Activated CD4-positive, alpha-beta T cell treated with anti-CD3 and anti-CD28 coated beads for 36 hours (primary cell): ENCODE data around the gene MTCH1. TPM values are rescaled to one million over a fixed set of nuclear protein-coding genes. Genes with fewer than 3 reads are reported as not detected.

Experiments used
- ATAC-seq: fragments of 200-7000 bp; cut with Tn5 transposase; one replicate; pipeline ENCODE4 v1.10.0; 2021; ENCODE audit warnings: mild to moderate bottlenecking, moderate library complexity
- CTCF ChIA-PET: fragments of 350-600 bp; sonication (Branson Sonifier 250); formaldehyde crosslinking; loops from one replicate; lab custom pipeline; 2021; ENCODE audit warnings: antibody characterized with exemption; lab: Charles Lee
- POLR2A ChIA-PET: fragments of 350-600 bp; sonication (Branson Sonifier 250); formaldehyde crosslinking; loops from one replicate; lab custom pipeline; 2021; ENCODE audit warnings: antibody characterized with exemption, inconsistent platforms; lab: Charles Lee
- DNase-seq: peaks from one replicate; pipeline ENCODE4 v3.0.0-alpha.2; 2020
- H3K27ac Mint-ChIP-seq: one replicate; pipeline ENCODE4 v1.8.0; 2021; ENCODE audit warnings: mixed read lengths
- H3K27me3 Mint-ChIP-seq: one replicate; pipeline ENCODE4 v1.8.0; 2021; ENCODE audit warnings: mixed read lengths
- H3K36me3 Mint-ChIP-seq: one replicate; pipeline ENCODE4 v1.8.0; 2021; ENCODE audit warnings: low read depth, mixed read lengths
- H3K4me1 Mint-ChIP-seq: one replicate; pipeline ENCODE4 v1.8.0; 2021; ENCODE audit warnings: mixed read lengths
- H3K4me3 Mint-ChIP-seq: one replicate; pipeline ENCODE4 v1.8.0; 2021; ENCODE audit warnings: mild to moderate bottlenecking, moderate library complexity, mixed read lengths
- H3K9me3 Mint-ChIP-seq: one replicate; pipeline ENCODE4 v1.8.0; 2021; ENCODE audit warnings: low read depth, mixed read lengths
- intact Hi-C, 2 experiments: fragments of 100-400 bp; cut with DNase I in 1 of 2; cut with micrococcal nuclease in 1 of 2; formaldehyde crosslinking; loops; one replicate each; pipeline versions ENCODE4 v1.14.2 to v1.15.1; 2022 to 2024; cut with DNase I, micrococcal nuclease
- total RNA-seq, 2 experiments: library from RNA; stranded (reverse); gene quantifications; one replicate each; pipeline ENCODE4 v1.2.3, GENCODE V29; 2021

Gene MTCH1
- total RNA-seq, 2 experiments from 2014 or later = 72.9 to 92.9 TPM

DNA sequence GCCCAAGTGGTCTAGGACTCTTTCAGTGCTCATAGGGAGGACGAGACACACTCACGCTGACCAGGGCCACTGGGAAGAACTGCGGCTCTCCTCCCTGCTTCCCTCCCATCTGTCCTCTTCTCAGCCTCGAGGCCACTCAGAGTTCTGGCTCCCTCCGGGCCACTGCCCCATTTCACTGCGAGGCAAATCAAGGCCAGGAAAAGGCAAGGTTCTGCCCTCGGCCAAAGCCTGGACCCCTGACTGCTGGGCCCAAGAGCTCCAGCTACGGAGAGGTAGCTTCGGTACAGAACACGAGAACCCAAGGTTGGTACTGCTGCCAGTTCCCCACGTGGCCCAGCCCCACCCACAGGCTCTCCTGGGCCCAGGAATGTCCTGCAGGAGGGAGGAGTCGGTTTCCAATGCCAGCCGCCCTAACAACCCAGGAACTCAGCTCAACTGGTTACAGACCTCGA, 16.7 kb downstream of the MTCH1 start:
- CTCF ChIA-PET = interaction anchor here (0.6 to 0.7 kb wide), 2 partner anchors 79 to 193 kb away, joined by 3 read pairs; no protein-coding TSS in a partner anchor
- intact Hi-C loops = no loop called here
- ATAC-seq (no peak), DNase-seq (no peak)
- Mint-ChIP-seq H3K9me3 (no peaks in the 10 kb centered on the region), H3K4me1 (peaks cover 9% of the 10 kb centered on the region), H3K4me3 (no peak overlapping the region), H3K27ac (no peak overlapping the region), H3K36me3 (peaks cover 52% of the 10 kb centered on the region), H3K27me3 (no peaks in the 10 kb centered on the region)
- POLR2A ChIA-PET = interaction anchor here (0.6 to 0.7 kb wide), 2 partner anchors 55 to 205 kb away, joined by 3 read pairs; no protein-coding TSS in a partner anchor

DNA sequence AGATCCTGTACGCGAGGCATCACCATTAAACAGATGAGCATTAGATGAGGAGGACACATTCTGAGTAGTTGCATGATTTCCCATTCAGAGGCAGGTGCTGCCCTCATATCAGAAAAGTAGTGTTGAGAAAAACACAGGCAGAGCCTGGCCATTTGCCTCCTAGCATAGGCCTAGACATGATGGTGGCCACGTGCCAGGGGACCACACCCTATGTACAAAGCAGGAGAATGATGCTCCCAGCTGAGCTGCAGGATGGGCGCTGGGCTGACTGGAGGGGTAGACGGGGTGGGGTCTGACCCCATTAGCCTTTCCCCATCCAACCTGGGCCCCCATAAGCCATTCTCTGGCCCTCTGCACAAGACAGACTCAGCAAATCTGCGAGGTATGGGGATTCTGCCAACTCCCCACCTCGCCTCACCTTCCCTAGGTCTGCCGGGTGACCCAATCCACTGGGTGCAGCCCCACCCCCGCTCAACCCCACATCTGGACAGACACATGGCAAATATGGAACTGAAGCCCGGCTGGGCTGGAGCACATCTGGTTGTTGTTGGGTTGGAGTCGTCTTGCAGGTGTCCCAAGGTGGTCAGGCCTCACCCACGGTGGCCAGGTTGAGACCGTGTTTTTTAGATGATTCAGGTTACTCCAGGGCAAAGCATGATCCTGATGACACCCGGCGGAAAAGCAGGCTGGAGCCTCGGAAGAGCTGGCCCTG, 17.6 kb downstream of the MTCH1 start:
- CTCF ChIA-PET = interaction anchor here (0.6 kb wide), 1 partner anchor 541 kb away, joined by 3 read pairs; no protein-coding TSS in a partner anchor
- POLR2A ChIA-PET = no interaction called here
- Mint-ChIP-seq H3K9me3 (no peaks in the 10 kb centered on the region), H3K36me3 (peaks cover 47% of the 10 kb centered on the region), H3K4me3 (no peak overlapping the region), H3K4me1 (peaks cover 16% of the 10 kb centered on the region), H3K27ac (no peak overlapping the region), H3K27me3 (no peaks in the 10 kb centered on the region)
- ATAC-seq (no peak), DNase-seq (no peak)
- intact Hi-C loops = no loop called here

DNA sequence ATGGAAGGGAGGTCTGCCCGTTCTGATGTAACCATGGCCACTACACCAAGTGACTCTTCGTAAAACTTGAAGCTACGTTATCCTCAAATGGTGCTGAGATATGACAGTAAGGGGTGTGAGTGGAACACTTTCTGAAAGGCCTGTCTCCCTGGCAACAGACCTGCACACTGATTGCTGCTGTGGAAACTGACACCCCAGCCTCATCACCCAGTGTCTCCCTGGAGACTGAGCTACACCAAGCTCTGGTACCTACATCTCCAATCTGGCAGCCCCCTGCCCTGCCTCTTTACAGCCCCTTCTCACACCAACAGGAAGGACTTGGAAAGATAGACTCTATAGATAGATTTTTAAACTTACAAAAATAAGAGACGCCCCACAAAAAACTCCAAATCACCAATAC, 18.2 kb downstream of the MTCH1 start:
- intact Hi-C loops = no loop called here
- peaks cover 42% of the 10 kb centered on the region for H3K36me3 Mint-ChIP-seq
- H3K27me3 Mint-ChIP-seq = no peaks in the 10 kb centered on the region
- H3K4me3 Mint-ChIP-seq = no peak overlapping the region
- ChIA-PET POLR2A (no interaction called here), CTCF (interaction anchor here (0.6 kb wide), 1 partner anchor 542 kb away, joined by 3 read pairs; no protein-coding TSS in a partner anchor)
- no peaks in the 10 kb centered on the region for H3K9me3 Mint-ChIP-seq
- ATAC-seq (no peak), DNase-seq (no peak)
- H3K27ac Mint-ChIP-seq = no peak overlapping the region
- peaks cover 23% of the 10 kb centered on the region for H3K4me1 Mint-ChIP-seq

DNA sequence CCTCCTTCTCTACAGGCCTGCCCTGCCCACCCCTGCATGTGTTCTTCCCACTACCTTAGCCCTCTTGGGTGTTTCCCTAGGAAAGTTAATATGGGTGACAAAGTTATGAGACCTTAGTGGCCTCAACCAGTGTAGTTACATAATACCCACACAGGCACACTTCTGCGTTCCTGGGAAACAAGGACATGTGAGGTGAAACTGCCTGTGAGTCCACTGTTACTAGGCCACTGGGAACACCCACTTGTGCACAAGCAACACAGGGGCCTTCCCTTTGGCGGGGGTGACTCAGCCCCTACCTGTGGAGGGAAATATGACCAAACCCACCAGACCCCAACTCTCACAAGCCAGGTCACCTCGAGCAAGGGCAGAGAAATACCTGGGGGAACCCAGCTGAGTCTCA, 18.7 kb downstream of the MTCH1 start:
- intact Hi-C loops = no loop called here
- ChIA-PET POLR2A (no interaction called here), CTCF (no interaction called here)
- Mint-ChIP-seq H3K27ac (no peak overlapping the region), H3K4me3 (no peak overlapping the region), H3K36me3 (peaks cover 39% of the 10 kb centered on the region), H3K27me3 (no peaks in the 10 kb centered on the region), H3K9me3 (no peaks in the 10 kb centered on the region), H3K4me1 (peaks cover 28% of the 10 kb centered on the region)
- ATAC-seq (no peak), DNase-seq (no peak)

DNA sequence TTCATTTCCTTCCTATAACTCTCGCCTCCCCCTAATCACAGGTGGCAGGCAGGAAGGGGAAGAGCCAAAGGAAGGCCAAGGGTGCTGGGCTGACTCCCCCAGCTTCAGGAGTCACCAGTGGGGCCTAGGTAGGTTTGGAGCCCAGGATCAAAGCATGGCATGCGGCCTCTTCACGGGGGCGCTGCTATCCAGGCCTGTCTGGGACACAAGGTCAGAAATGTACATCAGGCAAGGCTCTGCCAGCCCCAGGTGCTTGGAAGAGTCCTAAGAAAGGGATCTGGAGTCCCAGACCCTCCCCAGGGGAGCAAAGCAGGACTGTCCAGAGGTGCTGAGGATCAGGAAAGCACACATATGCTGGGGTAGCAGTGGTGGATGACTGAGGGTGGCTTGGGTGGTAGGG, 21.1 kb downstream of the MTCH1 start:
- no peak for DNase-seq
- Mint-ChIP-seq H3K4me3 (no peak overlapping the region), H3K36me3 (peaks cover 22% of the 10 kb centered on the region), H3K9me3 (no peaks in the 10 kb centered on the region), H3K27me3 (no peaks in the 10 kb centered on the region), H3K4me1 (peaks cover 44% of the 10 kb centered on the region), H3K27ac (peak overlapping the region; percentile 51)
- no peak for ATAC-seq
- ChIA-PET POLR2A (no interaction called here), CTCF (no interaction called here)
- intact Hi-C loops = loop anchor here in 1 of 2 experiments (5.0 kb wide), 1 partner anchor 78 kb away; the partner anchor contains the start of gene C6orf89

DNA sequence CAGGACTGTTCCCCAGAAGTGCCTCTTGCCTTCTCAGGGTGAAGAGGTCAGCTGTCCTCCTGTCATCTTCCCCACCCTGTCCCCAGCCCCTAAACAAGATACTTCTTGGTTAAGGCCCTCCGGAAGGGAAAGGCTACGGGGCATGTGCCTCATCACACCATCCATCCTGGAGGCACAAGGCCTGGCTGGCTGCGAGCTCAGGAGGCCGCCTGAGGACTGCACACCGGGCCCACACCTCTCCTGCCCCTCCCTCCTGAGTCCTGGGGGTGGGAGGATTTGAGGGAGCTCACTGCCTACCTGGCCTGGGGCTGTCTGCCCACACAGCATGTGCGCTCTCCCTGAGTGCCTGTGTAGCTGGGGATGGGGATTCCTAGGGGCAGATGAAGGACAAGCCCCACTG, 21.6 kb downstream of the MTCH1 start:
- ChIA-PET POLR2A (no interaction called here), CTCF (no interaction called here)
- DNase-seq = no peak
- H3K36me3 Mint-ChIP-seq = peaks cover 17% of the 10 kb centered on the region
- no peak overlapping the region for H3K4me3 Mint-ChIP-seq
- H3K27me3 Mint-ChIP-seq = no peaks in the 10 kb centered on the region
- intact Hi-C loops = loop anchor here in 1 of 2 experiments (5.0 kb wide), 1 partner anchor 77 kb away; the partner anchor contains the start of gene C6orf89
- H3K27ac Mint-ChIP-seq = peak overlapping the region; percentile 51
- no peaks in the 10 kb centered on the region for H3K9me3 Mint-ChIP-seq
- peaks cover 45% of the 10 kb centered on the region for H3K4me1 Mint-ChIP-seq
- no peak for ATAC-seq

DNA sequence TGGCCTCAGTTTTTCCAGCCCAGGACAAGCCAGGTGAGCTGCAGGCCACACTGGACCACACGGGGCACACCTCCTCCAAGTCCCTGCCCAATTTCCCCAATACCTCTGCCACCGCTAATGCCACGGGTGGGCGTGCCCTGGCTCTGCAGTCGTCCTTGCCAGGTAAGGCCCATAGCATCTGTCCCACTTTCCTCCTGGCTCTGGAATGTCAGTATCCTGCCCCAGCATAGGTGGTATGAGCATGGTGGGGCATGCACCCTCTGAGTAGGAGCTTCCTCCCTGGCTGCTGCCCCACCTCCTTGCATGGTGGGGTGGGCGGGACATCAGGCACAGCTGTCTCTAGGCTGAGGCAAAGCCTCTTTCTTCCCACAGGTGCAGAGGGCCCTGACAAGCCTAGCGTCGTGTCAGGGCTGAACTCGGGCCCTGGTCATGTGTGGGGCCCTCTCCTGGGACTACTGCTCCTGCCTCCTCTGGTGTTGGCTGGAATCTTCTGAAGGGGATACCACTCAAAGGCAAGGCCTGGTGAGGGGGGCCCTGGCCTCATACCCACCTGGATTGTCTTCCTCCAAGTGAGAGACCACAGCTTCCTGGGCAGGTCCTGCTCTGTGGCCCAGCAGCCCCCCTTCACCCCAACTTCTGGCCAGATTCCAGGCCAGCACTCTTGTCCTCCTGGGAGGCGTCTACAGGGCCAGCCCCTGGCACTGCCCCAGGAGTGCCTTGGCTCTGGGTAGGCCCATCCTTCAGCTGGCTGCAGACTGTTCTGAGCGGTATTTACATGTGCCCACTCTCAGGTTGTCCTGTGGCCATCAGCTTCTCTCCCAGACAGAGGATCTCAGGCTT, 22.3 kb downstream of the MTCH1 start:
- peak; percentile 35 for DNase-seq
- peaks cover 45% of the 10 kb centered on the region for H3K4me1 Mint-ChIP-seq
- H3K9me3 Mint-ChIP-seq = no peaks in the 10 kb centered on the region
- POLR2A ChIA-PET = no interaction called here
- intact Hi-C loops = loop anchor here in 1 of 2 experiments (1.0 to 5.0 kb wide), 2 partner anchors 23 to 76 kb away; partner anchors contain the start of genes C6orf89 and MTCH1
- no peak overlapping the region for H3K4me3 Mint-ChIP-seq
- no peaks in the 10 kb centered on the region for H3K27me3 Mint-ChIP-seq
- CTCF ChIA-PET = interaction anchor here (0.6 to 1.4 kb wide), 6 partner anchors 45 to 337 kb away, joined by 3 read pairs; no protein-coding TSS in a partner anchor
- peak; percentile 20 for ATAC-seq
- peak overlapping the region; percentile 64 for H3K27ac Mint-ChIP-seq
- H3K36me3 Mint-ChIP-seq = peaks cover 15% of the 10 kb centered on the region

DNA sequence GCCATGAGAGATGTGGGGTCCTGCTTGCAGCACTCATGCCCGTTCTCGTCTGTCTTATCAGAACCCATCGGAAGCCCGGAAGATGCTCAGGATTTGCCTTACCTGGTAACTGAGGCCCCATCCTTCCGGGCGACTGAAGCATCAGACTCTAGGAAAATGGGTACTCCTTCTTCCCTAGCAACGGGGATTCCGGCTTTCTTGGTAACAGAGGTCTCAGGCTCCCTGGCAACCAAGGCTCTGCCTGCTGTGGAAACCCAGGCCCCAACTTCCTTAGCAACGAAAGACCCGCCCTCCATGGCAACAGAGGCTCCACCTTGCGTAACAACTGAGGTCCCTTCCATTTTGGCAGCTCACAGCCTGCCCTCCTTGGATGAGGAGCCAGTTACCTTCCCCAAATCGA, 23.1 kb downstream of the MTCH1 start:
- Mint-ChIP-seq H3K36me3 (peaks cover 8% of the 10 kb centered on the region), H3K27ac (peak overlapping the region; percentile 64), H3K9me3 (no peaks in the 10 kb centered on the region), H3K27me3 (no peaks in the 10 kb centered on the region), H3K4me3 (peak overlapping the region; percentile 54), H3K4me1 (peaks cover 45% of the 10 kb centered on the region)
- ChIA-PET CTCF (interaction anchor here (0.6 to 1.4 kb wide), 4 partner anchors 48 to 200 kb away, joined by 3 read pairs; no protein-coding TSS in a partner anchor), POLR2A (interaction anchor here (0.7 kb wide), 1 partner anchor 29 kb away, joined by 3 read pairs; no protein-coding TSS in a partner anchor)
- ATAC-seq (peak; percentile 84), DNase-seq (peak; percentile 88)
- intact Hi-C loops = loop anchor here in 1 of 2 experiments (1.0 to 5.0 kb wide), 2 partner anchors 23 to 76 kb away; partner anchors contain the start of genes C6orf89 and MTCH1

DNA sequence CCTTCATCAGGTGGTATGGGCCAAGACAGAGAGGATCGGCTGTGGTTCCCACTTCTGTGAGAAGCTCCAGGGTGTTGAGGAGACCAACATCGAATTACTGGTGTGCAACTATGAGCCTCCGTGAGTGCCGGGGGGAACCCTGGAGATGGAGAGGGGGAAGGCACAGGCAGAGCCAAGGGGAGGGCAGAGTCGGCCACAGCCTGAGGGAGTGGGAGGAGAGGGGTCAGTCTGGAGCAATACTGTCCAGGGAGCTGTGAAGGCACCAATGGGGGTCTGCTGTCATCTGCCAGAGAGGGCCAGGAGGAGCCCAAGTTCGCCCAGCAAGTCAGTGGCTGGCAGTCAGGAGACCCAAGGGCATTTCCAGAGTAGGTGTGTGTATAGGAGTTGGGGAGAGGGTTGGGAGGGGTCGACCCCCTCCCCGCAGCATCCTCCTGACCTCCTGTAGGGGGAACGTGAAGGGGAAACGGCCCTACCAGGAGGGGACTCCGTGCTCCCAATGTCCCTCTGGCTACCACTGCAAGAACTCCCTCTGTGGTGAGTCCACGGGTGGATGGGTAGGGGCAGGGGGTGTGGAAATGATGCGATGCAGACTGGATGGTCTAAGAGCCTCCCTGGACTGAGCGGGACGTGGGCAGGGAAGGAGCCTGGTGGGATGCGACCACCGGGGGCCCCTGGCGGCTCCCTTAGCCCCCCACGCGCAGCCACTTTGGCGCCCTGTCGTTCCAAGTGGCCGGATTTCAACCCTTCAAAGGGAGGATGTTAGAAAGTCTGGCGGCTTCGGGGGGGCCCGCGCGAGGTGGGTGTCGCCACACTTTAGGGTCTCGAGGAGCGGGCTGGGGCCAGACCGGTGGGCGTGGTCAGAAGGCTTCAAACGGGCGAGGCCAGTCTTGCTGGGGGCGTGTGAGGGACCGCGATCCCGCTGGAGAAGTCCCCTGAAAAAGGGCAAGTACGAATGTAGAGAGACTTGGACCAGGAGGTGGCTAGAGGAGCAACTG, 24.3 kb downstream of the MTCH1 start:
- no peak for DNase-seq
- POLR2A ChIA-PET = interaction anchor here (0.7 kb wide), 1 partner anchor 28 kb away, joined by 3 read pairs; no protein-coding TSS in a partner anchor

More for the DNA sequence above, 24.3 kb downstream of the MTCH1 start:
- Mint-ChIP-seq H3K36me3 (no peaks in the 10 kb centered on the region), H3K4me3 (no peak overlapping the region), H3K27me3 (no peaks in the 10 kb centered on the region), H3K4me1 (peaks cover 46% of the 10 kb centered on the region), H3K9me3 (no peaks in the 10 kb centered on the region), H3K27ac (no peak overlapping the region)
- ATAC-seq = no peak
- CTCF ChIA-PET = interaction anchor here (1.4 kb wide), 1 partner anchor 89 kb away, joined by 3 read pairs; no protein-coding TSS in a partner anchor
- intact Hi-C loops = loop anchor here in 1 of 2 experiments (5.0 kb wide), 1 partner anchor 74 kb away; the partner anchor contains the start of gene C6orf89
